ENCODE measurements around the gene SLC12A7.
"Not testable (repeated sequence)": the region's sequence is repeated elsewhere in the genome, so short reads cannot be mapped to it uniquely, and the experiment has no call there.

Gene SLC12A7

DNA sequence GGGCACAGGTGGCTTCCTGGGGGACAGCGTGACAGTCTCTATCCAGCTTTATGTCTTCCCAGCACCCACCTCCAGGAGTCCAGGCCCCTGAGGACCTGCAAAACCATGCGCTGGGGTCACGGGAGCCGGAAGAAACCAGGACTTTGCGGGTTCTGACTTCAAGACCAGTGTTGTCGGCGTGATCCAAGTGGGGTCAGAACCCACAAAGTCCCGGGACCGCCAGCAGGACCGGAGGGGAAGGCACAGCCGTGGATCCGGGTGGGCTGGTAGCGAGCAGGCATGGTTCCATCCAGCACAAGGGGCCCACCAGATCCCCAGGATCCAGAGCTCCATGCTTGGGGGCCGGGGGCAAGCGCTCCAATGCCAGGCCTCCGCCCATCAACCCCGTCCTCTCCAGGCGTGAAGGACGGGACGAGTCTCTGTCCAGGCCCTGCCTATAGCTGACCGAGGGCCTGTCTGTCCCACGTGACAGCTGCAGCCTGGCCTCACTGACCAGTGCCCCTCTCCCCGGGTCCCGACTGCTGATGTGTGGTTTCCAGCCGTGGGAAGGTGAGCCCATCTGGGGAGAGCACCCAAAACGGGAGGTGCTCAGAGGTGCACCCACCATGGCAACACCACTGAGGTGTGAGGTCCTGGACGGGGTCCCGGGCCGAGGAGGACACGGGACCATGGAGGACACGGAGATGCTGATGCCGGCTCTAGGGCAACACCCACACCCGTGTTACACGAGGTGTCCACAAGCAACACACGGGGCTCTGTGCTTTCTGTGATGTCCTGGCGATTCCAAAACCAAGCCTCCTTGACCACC lies 48.9 kb downstream of the SLC12A7 start:
- DNase-seq (ENCODE audit: low read depth) = no peak

DNA sequence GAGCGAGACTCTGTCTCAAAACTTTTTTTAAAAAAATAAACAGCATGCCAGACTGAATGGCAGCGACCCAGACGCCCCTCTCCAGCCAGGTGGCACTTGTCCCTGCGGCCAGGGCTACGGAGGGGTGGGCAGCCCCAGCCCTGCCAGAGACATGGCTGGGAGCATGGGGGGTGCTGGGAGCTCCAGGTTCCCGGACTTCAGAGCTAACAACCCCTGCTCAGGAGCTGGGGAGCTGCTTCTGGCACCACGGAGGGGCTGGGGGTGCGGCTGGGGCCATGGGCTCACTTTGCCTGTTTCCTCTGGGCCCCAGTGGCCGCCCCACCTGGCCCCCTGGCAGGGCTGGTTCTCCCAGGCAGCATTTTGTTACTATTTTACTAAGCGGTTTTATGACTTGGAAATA lies 49.9 kb downstream of the SLC12A7 start:
- DNase-seq (ENCODE audit: low read depth) = no peak

- not testable (repeated sequence) for DNase-seq (ENCODE audit: low read depth)
Observed at GRCh38 chr5:1061292-1061691, 50.6 kb downstream of the SLC12A7 start.

GRCh38 chr5:1060535-1060981 lies 51.3 kb downstream of the SLC12A7 start:
- no peak for DNase-seq (ENCODE audit: low read depth)

DNA sequence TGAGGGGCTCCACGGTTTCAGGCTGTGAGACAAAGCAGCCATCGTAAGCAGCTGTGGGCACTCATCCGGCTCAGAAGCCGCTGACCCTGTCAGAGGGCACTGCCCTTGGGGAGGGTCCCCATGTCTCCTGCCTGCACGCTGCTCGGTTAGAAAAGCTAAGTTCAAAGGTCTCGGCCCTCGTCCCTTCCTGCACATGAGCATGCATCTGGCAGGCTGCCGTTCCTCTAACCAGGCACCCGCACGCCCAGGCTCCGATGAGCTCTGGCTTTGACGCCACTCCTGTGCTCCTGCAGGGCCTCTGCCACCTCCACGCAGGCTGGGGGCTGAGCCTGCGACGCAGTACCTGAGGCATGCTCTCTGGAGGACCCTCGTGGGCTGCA lies 52.0 kb downstream of the SLC12A7 start:
- DNase-seq (ENCODE audit: low read depth) = no peak

- no peak for DNase-seq (ENCODE audit: low read depth)
Observed at GRCh38 chr5:1058988-1059883, 52.6 kb downstream of the SLC12A7 start.

DNA sequence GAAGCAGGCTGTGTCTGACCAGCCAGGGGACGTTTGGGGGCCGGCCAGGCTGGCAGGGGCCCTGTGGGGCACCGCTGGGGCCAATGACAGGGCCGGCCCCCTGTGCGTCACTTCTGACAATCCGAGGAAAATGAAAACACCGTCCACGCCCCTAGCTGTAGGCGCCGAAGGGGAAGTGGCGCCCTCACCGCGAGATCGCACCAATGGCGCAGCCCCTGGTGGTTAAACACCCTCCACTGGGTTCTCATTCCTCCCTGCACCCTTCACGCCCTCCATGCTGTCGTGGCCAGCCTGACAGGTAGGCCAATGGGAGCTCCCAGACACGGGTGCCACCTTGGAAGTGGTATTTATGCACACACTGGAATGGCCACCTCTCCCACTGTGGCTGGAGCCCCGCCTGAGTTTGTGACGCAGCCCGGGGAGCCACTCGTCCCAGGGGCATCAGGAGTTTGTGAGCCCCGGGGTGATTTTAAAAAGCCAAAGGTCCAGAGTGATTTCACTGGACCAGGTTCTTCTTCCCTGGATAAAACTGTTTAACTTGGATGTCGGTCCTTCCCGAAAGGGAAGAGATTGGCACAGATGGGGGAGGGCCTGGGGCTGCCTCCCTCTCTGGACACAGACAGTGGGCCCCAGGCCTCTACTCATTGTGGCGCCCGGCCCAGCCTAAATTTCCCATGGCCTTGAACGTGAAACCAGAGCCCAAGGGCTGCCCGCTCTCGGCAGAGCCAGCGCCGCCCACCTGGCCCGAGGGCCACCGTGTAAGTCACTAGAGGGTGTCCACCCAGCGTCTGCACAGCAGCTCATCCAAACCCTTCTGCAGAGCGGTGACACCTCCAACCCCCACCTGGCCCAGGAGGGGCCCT lies 53.5 kb downstream of the SLC12A7 start:
- no peak for DNase-seq (ENCODE audit: low read depth)

DNA sequence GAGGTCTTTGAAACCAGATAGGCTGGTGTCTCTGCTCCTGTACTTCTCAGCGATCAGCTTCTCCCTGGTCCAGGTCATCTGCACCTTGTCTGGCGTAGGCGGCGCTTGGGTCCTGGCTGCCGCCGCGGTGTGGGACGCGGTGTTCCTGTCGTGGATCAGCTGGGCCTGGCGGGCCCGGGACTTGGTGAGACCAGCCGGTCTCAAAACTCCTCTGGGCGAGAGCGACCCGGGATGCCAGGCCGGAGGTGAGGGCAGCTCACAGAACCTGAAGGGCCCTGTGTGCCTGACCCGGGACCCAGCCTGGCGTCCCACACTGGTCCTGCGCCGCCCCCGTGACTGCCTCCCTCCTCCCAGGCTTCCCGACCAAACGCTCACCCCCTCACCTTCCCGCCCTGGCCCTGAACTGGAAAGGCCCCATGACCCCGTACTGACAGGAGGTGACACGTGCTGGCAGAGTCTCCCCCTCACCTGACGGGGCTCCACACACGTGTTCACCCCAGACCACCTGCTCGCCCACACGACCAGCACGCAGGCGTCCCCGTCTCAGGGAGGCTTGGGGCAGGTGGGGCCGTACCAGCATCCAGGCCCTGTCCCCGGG lies 54.3 kb downstream of the SLC12A7 start:
- no peak for DNase-seq (ENCODE audit: low read depth)

- DNase-seq (ENCODE audit: low read depth) = no peak
Observed at GRCh38 chr5:1056611-1057484, 55.0 kb downstream of the SLC12A7 start.

GRCh38 chr5:1055896-1056610 lies 55.8 kb downstream of the SLC12A7 start:
- DNase-seq (ENCODE audit: low read depth) = no peak

DNA sequence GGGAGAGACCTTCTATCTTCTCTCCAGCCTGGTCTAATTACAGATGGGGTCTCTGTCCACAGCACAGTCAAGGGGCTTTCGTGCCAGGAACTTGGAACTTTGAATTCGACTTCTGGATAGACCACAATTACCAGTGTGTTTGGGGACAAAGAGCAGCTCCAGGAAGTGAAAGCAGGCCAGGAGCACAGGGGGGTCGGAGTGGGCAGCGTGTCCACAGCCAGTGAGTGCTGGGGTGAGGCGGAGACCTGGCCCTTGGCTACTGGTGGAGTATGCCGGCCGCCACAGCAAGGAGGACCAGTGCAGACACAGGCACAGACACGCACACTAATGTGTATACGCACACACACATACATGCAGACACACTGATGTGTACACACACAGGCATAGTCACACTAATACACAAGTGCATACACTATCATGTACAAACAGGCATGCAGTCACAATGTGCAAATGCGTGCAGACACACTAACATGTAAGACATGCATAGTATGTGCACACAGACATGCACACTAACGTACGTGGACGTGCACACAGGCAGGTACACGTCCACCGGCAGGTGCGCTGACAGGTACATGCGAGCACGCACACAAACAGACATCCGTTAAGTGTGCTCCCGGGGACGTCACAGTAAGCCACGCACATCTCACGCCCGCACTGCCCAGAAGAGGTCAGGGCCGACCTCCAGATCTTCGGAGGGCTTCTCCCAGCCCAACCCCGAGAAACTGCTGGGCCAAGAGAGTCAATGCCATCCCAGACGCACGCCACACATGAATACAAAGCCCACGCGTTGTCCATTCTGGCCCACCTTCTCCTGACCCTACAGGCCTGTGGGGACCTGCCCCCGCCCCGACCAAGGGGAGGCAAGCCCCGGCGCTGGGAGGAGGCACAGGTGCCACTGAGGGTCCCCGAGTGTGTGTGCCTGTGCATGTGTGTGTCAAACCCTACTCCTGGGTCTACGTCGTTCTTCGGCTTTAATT lies 56.8 kb downstream of the SLC12A7 start:
- no peak for DNase-seq (ENCODE audit: low read depth)

GRCh38 chr5:1054018-1054798 lies 57.7 kb downstream of the SLC12A7 start:
- no peak for DNase-seq (ENCODE audit: low read depth)

GRCh38 chr5:1053391-1054017 lies 58.4 kb downstream of the SLC12A7 start:
- no peak for DNase-seq (ENCODE audit: low read depth)

GRCh38 chr5:1052641-1053390 lies 59.0 kb downstream of the SLC12A7 start:
- no peak for DNase-seq (ENCODE audit: low read depth)

GRCh38 chr5:1052076-1052475 lies 59.8 kb downstream of the SLC12A7 start:
- DNase-seq (ENCODE audit: low read depth) = no peak

DNA sequence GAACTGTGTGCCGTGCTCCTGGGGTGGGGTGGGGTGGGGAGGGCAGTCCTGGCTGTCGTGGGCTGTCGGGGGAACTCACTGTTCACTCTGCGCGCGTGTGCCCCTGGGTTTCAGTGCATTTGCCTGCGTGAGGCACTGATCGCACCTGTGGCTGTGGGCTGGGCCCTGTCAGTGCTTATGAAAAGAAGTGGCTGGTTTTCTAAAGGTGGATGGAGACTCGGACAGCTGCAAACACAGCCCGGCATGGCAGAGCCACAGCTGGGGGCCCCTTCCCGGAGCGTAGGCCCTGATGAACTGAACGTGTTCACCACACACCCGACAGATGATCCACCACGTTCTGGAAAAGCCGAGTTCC lies 60.5 kb downstream of the SLC12A7 start:
- DNase-seq (ENCODE audit: low read depth) = no peak

Measured in non-pigmented ciliary epithelial cell (primary cell).